LoVo (cell line): ENCODE measurements around the gene AGTR1.
"Not testable (repeated sequence)": the region's sequence is repeated elsewhere in the genome, so short reads cannot be mapped to it uniquely, and the experiment has no call there.

Source experiments
- DNase-seq: peaks from one replicate; pipeline ENCODE4 v3.0.0-alpha.2; 2016; ENCODE audit warnings: low spot score

Gene AGTR1

DNA sequence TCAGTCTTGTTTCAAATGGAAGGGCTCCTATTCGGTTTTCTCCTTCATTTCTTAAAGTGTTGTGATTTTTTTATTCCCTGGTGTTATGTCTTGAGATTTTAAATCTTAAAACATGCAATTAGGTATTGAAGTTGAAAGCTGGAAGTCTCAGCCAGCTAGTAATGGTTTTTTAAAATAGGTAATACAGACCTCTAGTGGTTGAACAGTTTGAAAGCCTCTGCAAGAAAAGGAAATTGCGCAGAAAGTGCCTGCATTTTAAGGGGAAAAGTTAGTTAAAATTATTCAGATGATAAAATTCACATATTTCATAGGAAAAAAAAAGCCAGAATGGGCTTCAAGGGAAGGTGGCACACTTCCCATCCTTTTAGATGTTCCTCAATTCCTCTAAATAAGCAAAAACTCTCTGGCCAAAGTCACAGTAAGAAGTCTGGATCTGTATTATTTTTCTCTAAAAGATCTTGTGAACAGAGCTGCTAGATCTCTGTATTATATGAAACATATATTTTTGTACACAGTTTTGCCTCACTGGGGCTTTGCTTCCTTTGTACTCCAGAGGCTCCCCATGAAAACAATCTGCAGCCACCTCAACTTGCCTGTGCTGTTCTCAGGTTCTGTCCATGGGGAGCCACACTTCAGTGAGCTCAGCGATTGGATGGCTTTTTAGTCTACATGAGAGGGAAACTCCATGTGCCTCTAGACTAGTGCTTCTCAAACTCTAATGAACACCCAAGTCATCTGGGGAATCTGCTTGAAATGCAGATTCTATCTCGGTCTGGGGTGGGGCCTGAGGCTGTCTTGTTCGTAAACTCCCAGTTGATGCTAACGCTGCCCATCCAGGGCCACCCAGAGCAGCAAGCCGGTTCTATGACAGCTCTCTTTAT is 21.5 kb downstream of the AGTR1 start:
- no peak for DNase-seq

DNA sequence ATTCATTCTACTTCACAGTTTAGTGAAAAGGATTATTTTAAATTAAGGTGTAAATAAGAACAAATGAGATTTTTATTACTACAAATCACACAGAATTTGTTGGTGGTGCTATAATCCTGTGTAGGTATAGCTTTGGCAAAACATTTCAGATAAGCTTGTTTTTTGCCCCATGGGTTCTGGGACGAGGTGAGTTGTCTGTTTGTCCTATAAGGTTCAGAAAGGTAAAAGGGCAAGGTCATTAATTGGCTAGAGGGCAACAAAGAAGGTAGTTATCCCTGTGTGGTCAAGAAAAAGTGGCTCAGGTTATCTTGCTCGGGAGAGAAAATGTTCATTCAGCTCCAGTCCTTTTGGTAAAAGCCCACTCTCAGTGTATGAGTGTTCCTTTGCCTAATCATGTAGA is 23.2 kb downstream of the AGTR1 start:
- no peak for DNase-seq

DNA sequence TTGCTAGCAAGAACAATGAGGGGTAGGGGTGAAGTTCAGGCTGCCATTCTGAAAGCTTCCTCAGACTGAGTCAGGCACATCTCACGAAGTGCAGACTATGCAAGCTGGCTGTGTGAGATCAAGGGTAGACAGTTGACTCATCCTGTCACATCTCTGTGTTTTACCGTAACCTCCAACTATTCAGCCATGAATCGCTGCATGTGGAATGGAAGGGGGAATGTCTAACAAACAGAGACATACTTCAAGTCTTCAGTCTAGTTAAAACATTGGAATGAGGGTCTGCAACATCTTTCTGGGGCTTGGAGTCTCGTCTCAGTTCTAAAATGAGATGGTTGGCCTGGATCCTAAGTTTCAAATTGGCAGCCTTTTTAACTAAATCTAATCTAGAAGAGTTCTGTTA is 25.9 kb downstream of the AGTR1 start:
- DNase-seq: no peak

DNA sequence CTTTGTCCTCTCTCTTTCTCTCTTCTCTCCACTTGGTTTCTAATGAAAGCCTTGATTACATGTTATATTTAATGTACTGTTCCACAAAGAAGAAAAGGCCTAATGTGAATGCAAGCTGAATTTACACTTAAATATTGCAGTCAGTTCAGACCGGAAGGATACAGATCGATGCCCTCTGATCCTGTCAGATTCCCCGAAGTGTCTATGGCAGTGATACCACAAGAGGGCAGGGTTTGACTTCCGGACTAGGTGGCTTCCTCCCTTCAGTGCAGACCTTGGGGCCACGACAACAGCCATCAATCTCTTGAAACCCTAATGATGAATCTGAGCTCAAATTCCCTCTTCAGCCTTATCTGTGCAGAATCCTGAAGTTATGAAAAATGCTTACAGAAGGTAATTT is 29.5 kb downstream of the AGTR1 start:
- peak; percentile 32 for DNase-seq

DNA sequence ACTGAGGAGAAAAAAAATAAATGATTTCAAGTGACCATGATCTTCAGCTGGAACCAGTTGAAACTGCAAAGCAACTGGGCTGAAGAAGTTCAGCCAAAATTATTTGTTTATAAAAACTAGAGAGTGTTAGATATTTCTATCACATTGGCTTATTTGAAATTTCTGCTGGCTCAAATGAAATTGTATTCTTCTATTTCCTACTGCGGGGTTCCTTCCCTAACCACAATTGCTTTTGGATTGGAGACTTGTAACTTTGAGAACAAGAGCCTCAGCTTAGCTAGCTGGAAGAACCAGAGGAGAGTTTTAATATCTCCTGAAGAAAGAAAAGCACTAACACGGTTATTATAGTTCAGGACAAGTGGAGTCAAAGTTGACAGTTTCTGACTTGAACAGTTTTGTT is 31.1 kb downstream of the AGTR1 start:
- no peak for DNase-seq

DNA sequence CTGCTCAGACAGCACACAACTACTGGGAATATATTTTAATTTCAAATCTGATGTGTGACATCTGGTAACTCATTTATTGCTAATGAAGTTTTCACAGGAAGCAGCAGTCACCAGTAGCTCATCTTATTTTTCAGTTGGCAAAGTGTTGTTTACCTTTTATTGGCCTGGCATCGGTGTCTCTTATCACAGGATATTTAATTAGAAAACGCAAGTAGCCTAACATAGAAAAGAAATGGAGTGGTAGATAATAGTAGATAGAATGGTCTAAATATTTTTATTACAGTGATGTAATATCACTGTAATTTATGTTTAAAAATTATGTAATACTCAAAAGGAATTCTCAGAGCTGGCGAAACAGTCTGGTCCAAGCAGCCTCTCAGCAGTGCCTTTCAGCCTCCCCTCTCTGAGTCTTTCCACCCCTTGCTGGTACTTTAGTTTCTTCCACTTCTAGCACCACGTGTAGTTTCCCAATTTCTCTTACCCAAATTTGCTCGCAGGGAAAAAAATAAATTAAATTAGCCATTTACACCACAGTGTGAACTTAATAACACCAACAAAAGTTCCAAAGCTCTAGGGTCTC is 31.9 kb downstream of the AGTR1 start:
- no peak for DNase-seq

DNA sequence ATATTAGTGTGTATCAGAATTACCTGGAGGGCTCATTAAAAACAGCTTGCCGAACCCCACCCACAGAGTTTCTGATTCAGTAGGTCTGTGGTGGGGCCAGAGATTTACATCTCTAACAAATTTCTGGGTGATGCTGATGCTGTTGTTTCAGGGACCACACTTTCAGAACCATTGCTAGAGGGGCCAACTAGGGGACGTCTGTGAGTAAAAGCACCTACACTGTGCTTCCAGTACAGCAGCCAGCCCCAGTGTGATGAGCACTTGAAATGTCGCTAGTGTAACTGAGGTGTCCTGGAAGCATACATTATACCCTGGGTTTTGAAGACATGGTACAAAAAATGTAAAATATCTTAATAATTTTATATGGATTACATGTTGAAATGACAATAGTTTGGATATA is 33.0 kb downstream of the AGTR1 start:
- DNase-seq: no peak

DNA sequence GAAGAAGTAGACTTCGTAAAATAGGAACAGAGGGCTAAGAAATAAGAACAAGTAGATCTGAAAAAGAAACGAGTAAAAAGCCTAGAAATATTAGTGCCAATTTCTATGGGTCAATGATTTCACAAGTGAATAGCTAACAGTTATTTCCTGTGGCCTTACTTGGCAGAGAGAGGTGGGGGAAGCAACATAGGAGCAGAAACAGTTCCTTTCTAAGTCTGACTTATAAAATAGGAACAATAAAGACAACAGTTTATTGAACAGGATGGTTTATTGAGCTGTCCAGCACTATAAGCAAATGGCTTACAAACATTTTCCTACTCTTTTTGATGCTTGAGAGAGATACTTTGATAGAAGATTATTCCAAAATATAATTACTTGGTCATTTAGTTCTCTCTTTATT is 37.9 kb downstream of the AGTR1 start:
- no peak for DNase-seq

DNA sequence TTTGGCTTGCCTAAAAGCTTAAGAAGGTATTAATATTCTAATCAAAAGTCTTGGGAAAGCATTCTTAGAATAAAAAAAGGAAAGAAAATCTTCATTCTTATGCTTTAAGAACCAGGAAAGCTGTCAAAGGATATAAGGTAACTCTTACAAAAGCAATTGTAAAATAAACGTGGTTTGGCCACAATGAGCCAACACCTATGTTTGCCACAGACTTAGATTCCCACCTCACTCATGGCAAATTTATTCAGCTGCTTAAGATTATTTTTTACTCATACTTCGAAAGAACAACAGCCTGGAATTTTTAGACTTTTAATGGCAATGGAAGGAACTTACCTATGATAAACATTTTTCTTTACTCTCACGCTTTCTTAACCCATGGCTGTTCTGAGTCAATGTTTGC is 38.4 kb downstream of the AGTR1 start:
- DNase-seq: no peak

DNA sequence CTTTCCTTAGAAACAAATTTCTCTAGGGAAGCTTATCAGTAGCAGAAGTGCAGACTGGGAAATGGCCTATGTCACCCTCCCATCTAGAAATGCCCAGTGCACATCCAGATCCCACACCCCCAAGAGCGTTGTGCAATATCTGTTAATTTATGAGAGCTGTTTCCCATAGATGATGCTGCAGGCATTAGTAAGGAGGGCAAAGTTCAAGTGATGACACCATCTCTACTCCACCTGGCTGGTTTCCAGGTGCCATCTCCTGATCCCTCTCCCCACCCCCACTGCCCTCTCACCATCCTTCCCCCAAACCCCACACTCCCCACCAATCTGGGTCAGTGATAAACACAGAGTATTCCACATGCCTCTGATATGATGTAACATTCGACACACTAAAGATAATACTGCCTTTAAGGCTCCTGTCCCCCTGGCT is 39.4 kb downstream of the AGTR1 start:
- DNase-seq: no peak

DNA sequence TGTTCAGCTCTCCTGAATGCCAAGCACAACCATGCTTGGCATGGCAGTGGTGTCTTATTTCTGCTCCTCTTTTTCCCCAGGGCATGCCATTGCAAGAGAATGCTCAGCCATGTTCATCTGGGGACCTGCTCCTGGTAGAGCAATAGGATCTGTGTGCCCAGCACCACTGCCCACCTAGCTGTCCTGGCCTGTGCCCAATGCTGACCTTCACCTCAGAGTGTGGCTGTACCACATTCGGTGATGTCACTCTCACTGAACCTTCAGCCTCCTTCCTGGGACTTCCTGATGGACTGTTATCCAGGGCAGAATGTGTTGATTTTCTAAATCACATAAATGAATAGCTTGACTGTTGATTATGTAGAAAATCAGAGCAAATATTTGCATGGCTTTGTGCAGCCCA is 42.0 kb downstream of the AGTR1 start:
- no peak for DNase-seq

DNA sequence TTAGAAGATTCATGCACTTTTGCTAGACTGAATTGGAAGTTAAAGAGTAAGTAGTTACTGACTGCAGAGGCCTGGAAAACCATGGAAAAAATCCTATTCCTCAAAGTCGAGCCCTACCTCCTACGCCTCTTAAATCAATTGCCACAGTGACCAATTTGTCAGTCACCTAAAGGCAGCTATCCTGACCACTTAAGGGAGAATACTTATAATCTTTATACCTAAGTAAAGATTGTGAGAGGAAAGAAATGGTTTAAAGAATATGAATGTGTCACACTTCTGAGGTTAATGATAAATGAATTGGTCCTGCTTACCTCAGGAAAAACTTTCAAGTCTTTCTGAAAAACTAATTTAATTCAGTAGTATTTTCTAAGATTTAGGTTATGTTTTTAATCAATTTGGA is 42.6 kb downstream of the AGTR1 start:
- no peak for DNase-seq

DNA sequence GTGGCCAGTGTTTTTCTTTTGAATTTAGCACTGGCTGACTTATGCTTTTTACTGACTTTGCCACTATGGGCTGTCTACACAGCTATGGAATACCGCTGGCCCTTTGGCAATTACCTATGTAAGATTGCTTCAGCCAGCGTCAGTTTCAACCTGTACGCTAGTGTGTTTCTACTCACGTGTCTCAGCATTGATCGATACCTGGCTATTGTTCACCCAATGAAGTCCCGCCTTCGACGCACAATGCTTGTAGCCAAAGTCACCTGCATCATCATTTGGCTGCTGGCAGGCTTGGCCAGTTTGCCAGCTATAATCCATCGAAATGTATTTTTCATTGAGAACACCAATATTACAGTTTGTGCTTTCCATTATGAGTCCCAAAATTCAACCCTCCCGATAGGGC is 43.5 kb downstream of the AGTR1 start:
- DNase-seq: no peak

DNA sequence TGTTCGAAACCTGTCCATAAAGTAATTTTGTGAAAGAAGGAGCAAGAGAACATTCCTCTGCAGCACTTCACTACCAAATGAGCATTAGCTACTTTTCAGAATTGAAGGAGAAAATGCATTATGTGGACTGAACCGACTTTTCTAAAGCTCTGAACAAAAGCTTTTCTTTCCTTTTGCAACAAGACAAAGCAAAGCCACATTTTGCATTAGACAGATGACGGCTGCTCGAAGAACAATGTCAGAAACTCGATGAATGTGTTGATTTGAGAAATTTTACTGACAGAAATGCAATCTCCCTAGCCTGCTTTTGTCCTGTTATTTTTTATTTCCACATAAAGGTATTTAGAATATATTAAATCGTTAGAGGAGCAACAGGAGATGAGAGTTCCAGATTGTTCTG is 44.4 kb downstream of the AGTR1 start:
- DNase-seq: no peak

DNA sequence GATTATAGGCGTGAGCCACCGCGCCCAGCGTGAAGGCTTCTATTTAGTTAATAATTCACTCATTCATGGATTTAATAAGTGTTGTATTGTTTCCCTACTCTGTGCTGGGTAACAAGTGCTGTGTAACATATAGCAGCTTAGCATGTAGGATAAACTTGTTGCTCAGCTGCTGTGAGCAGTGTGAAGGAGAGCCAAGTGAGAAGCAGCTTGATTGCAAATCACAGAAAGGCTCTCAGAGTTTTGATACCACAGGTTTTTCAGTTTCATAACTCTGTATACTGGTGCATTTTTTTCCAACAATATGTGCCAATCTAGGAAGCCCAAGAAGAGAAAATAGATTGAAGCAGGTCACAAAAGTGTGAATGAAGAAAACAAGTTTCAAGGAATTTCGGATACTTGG is 48.4 kb downstream of the AGTR1 start:
- DNase-seq: no peak

DNA sequence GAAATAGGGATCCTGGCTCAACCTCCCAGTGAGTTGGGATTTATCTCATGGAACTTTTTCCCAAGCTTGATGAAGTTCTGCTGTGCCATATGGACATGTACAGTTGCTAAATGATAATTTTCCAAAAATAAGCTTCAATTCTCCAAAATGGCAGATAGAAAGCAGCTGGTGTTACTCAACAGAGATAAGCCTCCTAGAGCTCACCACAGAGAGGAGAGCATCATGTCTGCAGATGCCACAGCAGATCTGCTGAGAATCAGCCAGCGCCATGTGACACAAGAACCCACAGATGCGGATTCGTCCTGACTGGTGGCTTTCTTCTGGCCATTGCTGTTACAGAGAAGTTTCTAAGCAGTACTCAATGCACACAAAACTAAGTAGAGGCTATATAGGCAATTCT is 50.6 kb downstream of the AGTR1 start:
- DNase-seq: no peak

DNA sequence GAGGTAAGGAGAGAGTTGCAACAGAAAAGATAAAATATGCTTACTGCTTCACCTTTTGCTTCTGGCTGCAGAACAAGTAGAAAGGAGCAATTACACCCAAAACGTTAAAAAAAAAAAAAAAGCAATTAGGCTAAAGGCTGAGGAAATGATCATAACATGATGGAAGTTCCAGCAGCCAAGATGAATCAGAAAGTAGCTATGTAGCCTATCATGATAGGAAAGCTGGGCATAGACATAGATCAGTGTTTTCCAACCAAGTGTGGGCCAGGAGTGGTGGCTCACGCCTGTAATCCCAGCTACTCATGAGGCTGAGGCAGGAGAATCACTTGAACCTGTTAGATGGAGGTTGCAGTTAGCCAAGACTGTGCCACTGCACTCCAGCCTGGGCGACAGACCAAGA is 52.6 kb downstream of the AGTR1 start:
- DNase-seq: no peak

DNA sequence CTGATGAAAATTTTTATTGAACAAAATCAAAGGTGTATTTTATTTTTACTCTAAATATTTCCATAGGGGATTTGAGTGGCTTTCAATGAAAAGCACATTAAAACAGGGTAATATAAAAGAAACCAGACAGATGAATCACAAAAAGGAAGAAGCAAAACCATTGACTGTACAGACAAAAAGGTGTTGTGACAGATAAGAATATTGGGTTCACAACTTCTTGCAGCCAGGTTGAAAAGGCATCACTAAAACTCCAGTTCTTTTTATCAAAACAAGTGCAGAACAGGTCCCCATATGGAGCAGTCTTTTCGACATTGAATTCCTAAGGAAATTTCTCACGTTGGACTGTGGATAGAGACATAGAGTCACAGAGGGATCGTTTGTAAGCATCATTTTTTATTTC is 53.8 kb downstream of the AGTR1 start:
- no peak for DNase-seq

DNA sequence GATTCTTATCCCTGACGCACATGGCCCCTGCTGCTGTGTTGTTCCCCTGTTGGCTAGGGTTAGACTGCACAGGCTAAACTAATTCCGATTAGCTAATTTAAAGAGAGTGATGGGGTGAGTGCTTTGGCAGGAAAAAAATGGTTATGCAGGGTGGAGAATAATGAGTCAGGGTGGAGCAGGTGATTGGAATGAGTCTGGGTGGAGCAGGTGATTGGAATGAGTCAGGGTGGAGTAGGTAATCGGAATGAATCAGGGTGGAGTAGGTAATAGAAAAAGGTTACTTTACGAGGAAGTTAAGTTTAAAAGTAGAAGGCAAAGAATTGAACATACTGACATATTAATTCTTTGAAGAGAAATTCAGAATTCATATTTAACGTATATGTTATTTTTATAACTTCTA is 55.7 kb downstream of the AGTR1 start:
- not testable (repeated sequence) for DNase-seq

DNA sequence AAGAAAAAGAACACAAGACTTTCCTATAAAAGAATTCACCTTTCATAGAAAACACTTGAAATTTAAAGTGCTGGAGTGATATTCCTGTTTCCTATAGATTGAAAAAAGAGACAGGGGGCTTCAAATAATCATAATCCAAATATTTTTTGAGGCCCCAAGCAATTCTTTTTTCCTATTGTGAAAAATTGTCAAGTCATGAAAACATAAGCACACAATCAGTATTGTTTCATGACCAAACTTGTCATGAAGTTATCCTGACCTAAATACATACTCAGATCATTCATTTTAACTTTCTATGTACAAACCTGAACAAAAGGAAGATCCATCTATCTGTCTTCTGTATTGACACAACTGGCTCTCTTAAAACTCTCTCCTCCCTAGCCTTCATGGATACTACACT is 57.9 kb downstream of the AGTR1 start:
- no peak for DNase-seq

DNA sequence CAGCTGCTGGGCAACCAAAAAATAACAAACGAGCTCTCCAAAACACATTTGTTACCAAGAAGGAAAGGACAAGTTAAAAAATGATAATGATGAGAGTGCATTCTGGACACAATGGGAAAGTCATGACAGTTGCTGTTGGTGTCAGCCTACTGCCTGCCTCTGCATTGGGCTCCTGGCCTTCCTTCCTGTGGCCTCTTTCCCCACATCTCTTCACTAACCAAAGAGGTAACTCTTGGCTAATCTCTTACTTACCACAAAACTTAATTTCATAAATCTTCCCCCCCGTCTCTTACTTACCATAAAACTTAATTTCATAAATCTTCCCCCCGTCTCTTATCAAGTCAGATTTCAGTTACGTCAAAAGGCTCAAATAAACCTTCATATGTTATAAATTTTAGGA is 58.6 kb downstream of the AGTR1 start:
- DNase-seq: no peak

DNA sequence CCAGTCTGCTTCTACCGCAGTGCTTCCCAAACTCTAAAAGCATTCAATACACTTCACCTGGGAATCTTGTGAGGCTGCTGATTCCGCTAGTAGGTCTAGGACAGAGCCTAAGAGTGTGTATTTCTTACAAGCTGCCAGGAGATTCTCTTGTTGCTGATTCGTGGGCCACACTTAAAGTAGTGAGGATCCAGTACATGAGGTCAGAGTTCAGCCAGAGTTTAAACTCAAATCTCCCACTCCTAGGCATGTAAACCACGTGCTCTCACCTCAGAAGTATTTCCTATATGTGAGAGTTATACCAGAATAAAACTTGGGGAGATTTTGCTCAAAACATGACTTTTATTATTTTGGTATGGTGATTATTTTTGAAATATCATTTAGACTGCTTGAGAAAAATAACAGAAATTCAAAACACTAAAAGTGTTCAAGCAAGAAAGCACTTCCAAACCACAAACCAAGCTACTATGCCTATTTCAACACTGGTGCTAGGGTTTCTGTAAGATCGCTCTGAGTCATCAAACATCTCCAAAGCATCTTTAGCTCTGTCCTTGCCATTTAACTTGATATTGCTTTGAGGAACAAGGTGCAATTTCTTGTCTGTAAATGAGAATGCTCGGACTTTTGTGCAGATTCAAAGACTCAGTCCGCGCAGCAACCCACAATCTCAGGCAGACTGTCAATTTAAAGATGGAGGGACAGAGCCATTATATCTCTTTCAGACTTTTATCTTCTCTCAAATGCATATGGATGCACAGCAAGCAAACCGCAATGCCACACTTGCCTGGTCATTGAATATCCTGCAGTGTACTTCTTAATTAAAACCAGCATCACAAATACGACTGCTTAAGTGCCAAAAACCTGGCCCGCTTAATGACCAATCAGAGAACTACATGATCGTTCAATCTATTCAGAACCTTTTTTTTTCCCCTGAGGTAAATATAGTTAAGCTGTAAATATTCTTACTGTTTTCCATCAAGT is 59.8 kb downstream of the AGTR1 start:
- DNase-seq: no peak
